ENCODE results near the gene ISX. TPM values are rescaled to one million over a fixed set of nuclear protein-coding genes. Genes with fewer than 3 reads are reported as not detected.

ISX gene
- polyA plus RNA-seq, 1 donor: 74.1 TPM

GRCh38 chr22:35069541-35069940 lies 3.6 kb downstream of the ISX start:
- no peak for DNase-seq
- no peaks in the 10 kb centered on the region for H3K27me3 ChIP-seq (ENCODE audit: control insufficient read depth, insufficient read depth, low read length)
- no peaks in the 10 kb centered on the region for H3K9me3 ChIP-seq (ENCODE audit: control insufficient read depth, low read depth, low read length)
- H3K4me1 ChIP-seq (ENCODE audit: control insufficient read depth, insufficient read depth, low read length): peaks cover 8% of the 10 kb centered on the region
- H3K27ac ChIP-seq (ENCODE audit: low read length): no peak overlapping the region
- H3K36me3 ChIP-seq (ENCODE audit: control insufficient read depth, insufficient read depth, low read length): peaks cover 36% of the 10 kb centered on the region
- H3K4me3 ChIP-seq (ENCODE audit: low read length): peak overlapping the region; percentile 78
- WGBS (ENCODE audit: insufficient coverage, low lambda C conversion rate): no CpG with 5 or more reads among the region's 1 CpG

GRCh38 chr22:35070451-35071093 lies 4.6 kb downstream of the ISX start:
- WGBS (ENCODE audit: insufficient coverage, low lambda C conversion rate): no CpG with 5 or more reads among the region's 2 CpGs
- no peak overlapping the region for H3K27ac ChIP-seq (ENCODE audit: low read length)
- no peaks in the 10 kb centered on the region for H3K27me3 ChIP-seq (ENCODE audit: control insufficient read depth, insufficient read depth, low read length)
- H3K4me1 ChIP-seq (ENCODE audit: control insufficient read depth, insufficient read depth, low read length): peaks cover under 1% of the 10 kb centered on the region
- DNase-seq: no peak
- H3K4me3 ChIP-seq (ENCODE audit: low read length): peak overlapping the region; percentile 78
- peaks cover 44% of the 10 kb centered on the region for H3K36me3 ChIP-seq (ENCODE audit: control insufficient read depth, insufficient read depth, low read length)
- H3K9me3 ChIP-seq (ENCODE audit: control insufficient read depth, low read depth, low read length): no peaks in the 10 kb centered on the region

GRCh38 chr22:35071784-35072183 lies 5.8 kb downstream of the ISX start:
- Histone ChIP-seq H3K27me3 (ENCODE audit: control insufficient read depth, insufficient read depth, low read length) (no peaks in the 10 kb centered on the region), H3K27ac (ENCODE audit: low read length) (no peak overlapping the region), H3K36me3 (ENCODE audit: control insufficient read depth, insufficient read depth, low read length) (peaks cover 54% of the 10 kb centered on the region), H3K4me3 (ENCODE audit: low read length) (peak overlapping the region; percentile 78), H3K9me3 (ENCODE audit: control insufficient read depth, low read depth, low read length) (no peaks in the 10 kb centered on the region), H3K4me1 (ENCODE audit: control insufficient read depth, insufficient read depth, low read length) (no peaks in the 10 kb centered on the region)
- 50% methylated on average over 1 of the region's 3 CpGs for WGBS (ENCODE audit: insufficient coverage, low lambda C conversion rate)
- no peak for DNase-seq

- H3K27me3 ChIP-seq (ENCODE audit: control insufficient read depth, insufficient read depth, low read length): no peaks in the 10 kb centered on the region
Observed at GRCh38 chr22:35072925-35073324, 7.0 kb downstream of the ISX start.

GRCh38 chr22:35074583-35074982 lies 8.6 kb downstream of the ISX start:
- no peak overlapping the region for H3K4me3 ChIP-seq (ENCODE audit: low read length)
- H3K9me3 ChIP-seq (ENCODE audit: control insufficient read depth, low read depth, low read length): no peaks in the 10 kb centered on the region
- H3K27ac ChIP-seq (ENCODE audit: low read length): no peak overlapping the region
- no CpG with 5 or more reads among the region's 4 CpGs for WGBS (ENCODE audit: insufficient coverage, low lambda C conversion rate)
- no peaks in the 10 kb centered on the region for H3K27me3 ChIP-seq (ENCODE audit: control insufficient read depth, insufficient read depth, low read length)
- no peaks in the 10 kb centered on the region for H3K4me1 ChIP-seq (ENCODE audit: control insufficient read depth, insufficient read depth, low read length)
- no peak for DNase-seq
- H3K36me3 ChIP-seq (ENCODE audit: control insufficient read depth, insufficient read depth, low read length): peaks cover 77% of the 10 kb centered on the region

More at GRCh38 chr22:35072925-35073324, 7.0 kb downstream of the ISX start:
- DNase-seq: peak in 1 of 2 donors; percentile 24
- no peaks in the 10 kb centered on the region for H3K4me1 ChIP-seq (ENCODE audit: control insufficient read depth, insufficient read depth, low read length)
- no peak overlapping the region for H3K4me3 ChIP-seq (ENCODE audit: low read length)
- H3K27ac ChIP-seq (ENCODE audit: low read length): no peak overlapping the region
- H3K36me3 ChIP-seq (ENCODE audit: control insufficient read depth, insufficient read depth, low read length): peaks cover 63% of the 10 kb centered on the region
- no CpG with 5 or more reads among the region's 4 CpGs for WGBS (ENCODE audit: insufficient coverage, low lambda C conversion rate)
- no peaks in the 10 kb centered on the region for H3K9me3 ChIP-seq (ENCODE audit: control insufficient read depth, low read depth, low read length)

- Histone ChIP-seq H3K27ac (ENCODE audit: low read length) (no peak overlapping the region), H3K27me3 (ENCODE audit: control insufficient read depth, insufficient read depth, low read length) (no peaks in the 10 kb centered on the region), H3K36me3 (ENCODE audit: control insufficient read depth, insufficient read depth, low read length) (peaks cover 77% of the 10 kb centered on the region), H3K4me1 (ENCODE audit: control insufficient read depth, insufficient read depth, low read length) (no peaks in the 10 kb centered on the region), H3K9me3 (ENCODE audit: control insufficient read depth, low read depth, low read length) (no peaks in the 10 kb centered on the region), H3K4me3 (ENCODE audit: low read length) (no peak overlapping the region)
- no CpG with 5 or more reads among the region's 6 CpGs for WGBS (ENCODE audit: insufficient coverage, low lambda C conversion rate)
- no peak for DNase-seq
Observed at GRCh38 chr22:35076630-35077029, 10.7 kb downstream of the ISX start.

GRCh38 chr22:35085621-35086020 lies 19.7 kb downstream of the ISX start:
- Histone ChIP-seq H3K27ac (ENCODE audit: low read length) (no peak overlapping the region), H3K9me3 (ENCODE audit: control insufficient read depth, low read depth, low read length) (no peaks in the 10 kb centered on the region), H3K36me3 (ENCODE audit: control insufficient read depth, insufficient read depth, low read length) (peaks cover 77% of the 10 kb centered on the region), H3K27me3 (ENCODE audit: control insufficient read depth, insufficient read depth, low read length) (no peaks in the 10 kb centered on the region), H3K4me1 (ENCODE audit: control insufficient read depth, insufficient read depth, low read length) (no peaks in the 10 kb centered on the region), H3K4me3 (ENCODE audit: low read length) (no peak overlapping the region)
- DNase-seq: no peak
- WGBS (ENCODE audit: insufficient coverage, low lambda C conversion rate): no CpG with 5 or more reads among the region's 3 CpGs

- DNase-seq: no peak
- Histone ChIP-seq H3K4me1 (ENCODE audit: control insufficient read depth, insufficient read depth, low read length) (no peaks in the 10 kb centered on the region), H3K27me3 (ENCODE audit: control insufficient read depth, insufficient read depth, low read length) (no peaks in the 10 kb centered on the region), H3K27ac (ENCODE audit: low read length) (no peak overlapping the region), H3K4me3 (ENCODE audit: low read length) (no peak overlapping the region), H3K9me3 (ENCODE audit: control insufficient read depth, low read depth, low read length) (no peaks in the 10 kb centered on the region), H3K36me3 (ENCODE audit: control insufficient read depth, insufficient read depth, low read length) (peaks cover 42% of the 10 kb centered on the region)
- 100% methylated on average over 1 of the region's 1 CpG for WGBS (ENCODE audit: insufficient coverage, low lambda C conversion rate)
Observed at GRCh38 chr22:35089139-35089538, 23.2 kb downstream of the ISX start.

- H3K36me3 ChIP-seq (ENCODE audit: control insufficient read depth, insufficient read depth, low read length): peaks cover 10% of the 10 kb centered on the region
- H3K27ac ChIP-seq (ENCODE audit: low read length): no peak overlapping the region
- WGBS (ENCODE audit: insufficient coverage, low lambda C conversion rate): 83% methylated on average over 1 of the region's 1 CpG
- no peak overlapping the region for H3K4me3 ChIP-seq (ENCODE audit: low read length)
- H3K4me1 ChIP-seq (ENCODE audit: control insufficient read depth, insufficient read depth, low read length): no peaks in the 10 kb centered on the region
- no peaks in the 10 kb centered on the region for H3K27me3 ChIP-seq (ENCODE audit: control insufficient read depth, insufficient read depth, low read length)
- H3K9me3 ChIP-seq (ENCODE audit: control insufficient read depth, low read depth, low read length): no peaks in the 10 kb centered on the region
- no peak for DNase-seq
Observed at GRCh38 chr22:35092406-35092805, 26.4 kb downstream of the ISX start.

- no peak overlapping the region for H3K4me3 ChIP-seq (ENCODE audit: low read length)
- no peaks in the 10 kb centered on the region for H3K27me3 ChIP-seq (ENCODE audit: control insufficient read depth, insufficient read depth, low read length)
- no peaks in the 10 kb centered on the region for H3K9me3 ChIP-seq (ENCODE audit: control insufficient read depth, low read depth, low read length)
- no peaks in the 10 kb centered on the region for H3K36me3 ChIP-seq (ENCODE audit: control insufficient read depth, insufficient read depth, low read length)
- H3K4me1 ChIP-seq (ENCODE audit: control insufficient read depth, insufficient read depth, low read length): peaks cover 18% of the 10 kb centered on the region
- WGBS (ENCODE audit: insufficient coverage, low lambda C conversion rate): no CpG with 5 or more reads among the region's 3 CpGs
- no peak overlapping the region for H3K27ac ChIP-seq (ENCODE audit: low read length)
- DNase-seq: no peak
Observed at GRCh38 chr22:35098921-35099320, 33.0 kb downstream of the ISX start.

GRCh38 chr22:35099883-35100282 lies 33.9 kb downstream of the ISX start:
- Histone ChIP-seq H3K36me3 (ENCODE audit: control insufficient read depth, insufficient read depth, low read length) (no peaks in the 10 kb centered on the region), H3K4me1 (ENCODE audit: control insufficient read depth, insufficient read depth, low read length) (peaks cover 25% of the 10 kb centered on the region), H3K27ac (ENCODE audit: low read length) (no peak overlapping the region), H3K9me3 (ENCODE audit: control insufficient read depth, low read depth, low read length) (no peaks in the 10 kb centered on the region), H3K27me3 (ENCODE audit: control insufficient read depth, insufficient read depth, low read length) (no peaks in the 10 kb centered on the region), H3K4me3 (ENCODE audit: low read length) (no peak overlapping the region)
- 40% methylated on average over 1 of the region's 3 CpGs for WGBS (ENCODE audit: insufficient coverage, low lambda C conversion rate)
- no peak for DNase-seq
